Heart right ventricle (tissue), 16 donors: Measurements from ENCODE around the gene GNPTG. TPM values are rescaled to one million over a fixed set of nuclear protein-coding genes. Genes with fewer than 3 reads are reported as not detected.

Source experiments
- ATAC-seq, 8 donors: fragments of 200-7000 bp; cut with Tn5 transposase; one replicate each; pipeline ENCODE4 v1.9.1; 2020; ENCODE audit warnings: mild to moderate bottlenecking in 8 of 8, moderate library complexity in 8 of 8, moderate number of reproducible peaks in 1 of 8
- DNase-seq, 2 donors: peaks; one replicate each; pipeline ENCODE4 v3.0.0-alpha.2; 2020
- H3K27ac ChIP-seq, 10 donors: fragments of 200-600 bp; sonication (generic) in 2 of 10; one replicate each; pipeline versions ENCODE4 v1.5.0 to v1.8.0; 2020 to 2022; ENCODE audit warnings: mild to moderate bottlenecking in 3 of 10
- H3K27me3 ChIP-seq, 7 donors: fragments of 200-600 bp; one replicate each; pipeline ENCODE4 v1.8.0; 2021 to 2022; ENCODE audit warnings: mild to moderate bottlenecking in 2 of 7
- H3K36me3 ChIP-seq, 9 donors: fragments of 200-600 bp; sonication (generic) in 1 of 9; one replicate each; pipeline versions ENCODE4 v1.5.0 to v1.8.0; 2020 to 2022; ENCODE audit warnings: mild to moderate bottlenecking in 2 of 9
- H3K4me1 ChIP-seq, 9 donors: fragments of 200-600 bp; sonication (generic) in 1 of 9; one replicate each; pipeline versions ENCODE4 v1.5.0 to v1.8.0; 2020 to 2022; ENCODE audit warnings: mild to moderate bottlenecking in 4 of 9
- H3K4me3 ChIP-seq, 10 donors: fragments of 200-600 bp; sonication (generic) in 2 of 10; one replicate each; pipeline versions ENCODE4 v1.5.0 to v1.8.0; 2020 to 2022; ENCODE audit warnings: mild to moderate bottlenecking in 7 of 10, moderate library complexity in 2 of 10
- H3K9me3 ChIP-seq, 11 donors: fragments of 200-600 bp in 10 of 11; sonication (generic) in 2 of 11; one replicate each; pipeline versions ENCODE4 v1.5.0 to v1.8.0; 2013 to 2022; ENCODE audit warnings: mild to moderate bottlenecking in 2 of 11, control low read depth in 1 of 11, moderate library complexity in 1 of 11
- WGBS, 2 donors: extraction: QIAGEN DNeasy Blood & Tissue Kit; methylation state at CpG; one replicate each; pipeline ENCODE4 v1.1.7; 2013; ENCODE audit warnings: inconsistent platforms in 1 of 2; 5-methylcytosine and 5-hydroxymethylcytosine counted together
- intact Hi-C, 10 donors: fragments of 100-400 bp; cut with DNase I; formaldehyde crosslinking; loops; one replicate each; pipeline versions ENCODE4 v1.11.1 to v1.14.2; 2022
- polyA plus RNA-seq, 2 donors: library from polyadenylated mRNA; stranded (reverse); fragments of 200-250 nt; gene quantifications; one replicate each; pipeline ENCODE4 v1.2.3, GENCODE V29; 2013
- total RNA-seq, 10 donors: library from RNA; stranded (reverse); fragmentation: NEBNext Ultra II Directional in 3 of 10; extraction: Animal tissue kit (Norgen Biotek cat#: 25700) in 3 of 10; gene quantifications; one replicate each; pipeline versions ENCODE4 v1.2.1 to v1.2.4, GENCODE V29; 2021 to 2023
- TF ChIP-seq, protein P1 (sequence below), 9 donors: fragments of 200-600 bp; sonication (generic) in 2 of 9; IDR thresholded peaks; one replicate each; pipeline versions ENCODE4 v1.5.0 to v1.8.0; 2021 to 2022; ENCODE audit warnings: antibody characterized with exemption in 9 of 9, mild to moderate bottlenecking in 5 of 9, moderate library complexity in 1 of 9
- donor health status: Arrhythmogenic right ventricular cardiomyopathy.
- donor health status: ischemic (EF 13 %, LVEDD 7.1; RV severe dilation, severe dysfunction).
- donor health status: healthy with polysubstance abuse.
- donor health status: DM: no; HTN: yes; CAD: no.
- donor health status: DM: no; HTN: no; CAD: no.
- donor health status: ischemic (EF 25% LVEDD 6.9; RV normal size, moderate dysfunction).
- donor health status: ischemic (EF 25% LVEDD 5.7; RV mildly dilated, moderate dysfunction).
- donor health status: healthy.
- donor health status: DM: yes; HTN: yes; CAD: no.
- donor health status: Ischemic cardiomyopathy.
- donor health status: ischemic (EF 35%, LVEDD 5.7; RV mildly dilated, moderate dysfunction).
- donor health status: nonischemic (EF 11% LVEDD 7.7; RV severe dilation, severe dysfunction).
- donor health status: DM: yes; HTN: yes; CAD: no.
- donor health status: PGD.
- donor health status: ischemic (EF 29% LVEDD 5.4; RV normal size, mild dysfunction).
- donor health status: nonischemic (EF 23%, LVEDD 6.1; RV moderate dilation, normal function).

Gene GNPTG
- total and polyA plus RNA-seq, 12 donors, result 24.8 to 56.3 (median 31.8) TPM

DNA sequence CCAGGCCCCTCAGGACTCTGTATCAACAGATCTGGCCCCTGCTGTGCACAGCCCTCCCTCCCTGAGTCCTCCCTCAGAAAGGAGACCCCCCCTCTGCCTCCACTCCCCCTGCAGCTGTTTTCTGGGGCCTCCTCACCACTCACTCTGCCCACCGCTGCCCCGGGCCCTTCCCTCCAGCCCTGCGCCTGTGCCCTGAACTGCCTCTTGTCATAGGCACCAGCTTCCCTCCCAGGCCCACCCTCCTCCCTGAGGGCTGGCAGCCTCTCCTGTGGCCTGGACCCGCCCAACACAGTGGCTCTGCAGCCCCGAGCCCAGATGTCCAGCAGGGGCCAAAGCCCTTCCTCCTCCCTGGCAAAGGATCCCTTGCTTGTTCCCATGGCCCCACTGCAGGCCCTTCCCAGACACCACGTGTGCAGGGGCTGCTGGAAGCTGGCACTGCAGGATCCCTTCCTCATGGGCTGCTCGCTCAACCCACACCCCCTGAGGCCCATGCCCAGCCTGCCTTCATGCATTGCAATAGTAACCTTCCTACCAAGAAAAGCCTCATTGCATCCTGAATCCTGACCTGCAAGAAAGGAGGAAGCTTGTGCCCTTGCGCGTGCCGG lies 25.8 kb downstream of the GNPTG start:
- no peaks in the 10 kb centered on the region for H3K9me3 ChIP-seq
- no peak for DNase-seq
- TF ChIP-seq, protein P1, sequence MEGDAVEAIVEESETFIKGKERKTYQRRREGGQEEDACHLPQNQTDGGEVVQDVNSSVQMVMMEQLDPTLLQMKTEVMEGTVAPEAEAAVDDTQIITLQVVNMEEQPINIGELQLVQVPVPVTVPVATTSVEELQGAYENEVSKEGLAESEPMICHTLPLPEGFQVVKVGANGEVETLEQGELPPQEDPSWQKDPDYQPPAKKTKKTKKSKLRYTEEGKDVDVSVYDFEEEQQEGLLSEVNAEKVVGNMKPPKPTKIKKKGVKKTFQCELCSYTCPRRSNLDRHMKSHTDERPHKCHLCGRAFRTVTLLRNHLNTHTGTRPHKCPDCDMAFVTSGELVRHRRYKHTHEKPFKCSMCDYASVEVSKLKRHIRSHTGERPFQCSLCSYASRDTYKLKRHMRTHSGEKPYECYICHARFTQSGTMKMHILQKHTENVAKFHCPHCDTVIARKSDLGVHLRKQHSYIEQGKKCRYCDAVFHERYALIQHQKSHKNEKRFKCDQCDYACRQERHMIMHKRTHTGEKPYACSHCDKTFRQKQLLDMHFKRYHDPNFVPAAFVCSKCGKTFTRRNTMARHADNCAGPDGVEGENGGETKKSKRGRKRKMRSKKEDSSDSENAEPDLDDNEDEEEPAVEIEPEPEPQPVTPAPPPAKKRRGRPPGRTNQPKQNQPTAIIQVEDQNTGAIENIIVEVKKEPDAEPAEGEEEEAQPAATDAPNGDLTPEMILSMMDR (IDR thresholded peaks at IDR 0.05), result no peak
- intact Hi-C loops, result no loop called here
- 89 to 91% methylated on average over 10 of the region's 10 CpGs for WGBS, 2 donors
- peaks cover 0 to 41% (median 9%) of the 10 kb centered on the region in 9 donors for H3K36me3 ChIP-seq
- H3K27ac ChIP-seq, result peak overlapping the region in 1 of 10 donors; percentile 91
- H3K27me3 ChIP-seq, result no peaks in the 10 kb centered on the region
- H3K4me3 ChIP-seq, result no peak overlapping the region
- H3K4me1 ChIP-seq, result peaks cover 7 to 26% (median 17%) of the 10 kb centered on the region in 9 donors
- ATAC-seq, result no peak

DNA sequence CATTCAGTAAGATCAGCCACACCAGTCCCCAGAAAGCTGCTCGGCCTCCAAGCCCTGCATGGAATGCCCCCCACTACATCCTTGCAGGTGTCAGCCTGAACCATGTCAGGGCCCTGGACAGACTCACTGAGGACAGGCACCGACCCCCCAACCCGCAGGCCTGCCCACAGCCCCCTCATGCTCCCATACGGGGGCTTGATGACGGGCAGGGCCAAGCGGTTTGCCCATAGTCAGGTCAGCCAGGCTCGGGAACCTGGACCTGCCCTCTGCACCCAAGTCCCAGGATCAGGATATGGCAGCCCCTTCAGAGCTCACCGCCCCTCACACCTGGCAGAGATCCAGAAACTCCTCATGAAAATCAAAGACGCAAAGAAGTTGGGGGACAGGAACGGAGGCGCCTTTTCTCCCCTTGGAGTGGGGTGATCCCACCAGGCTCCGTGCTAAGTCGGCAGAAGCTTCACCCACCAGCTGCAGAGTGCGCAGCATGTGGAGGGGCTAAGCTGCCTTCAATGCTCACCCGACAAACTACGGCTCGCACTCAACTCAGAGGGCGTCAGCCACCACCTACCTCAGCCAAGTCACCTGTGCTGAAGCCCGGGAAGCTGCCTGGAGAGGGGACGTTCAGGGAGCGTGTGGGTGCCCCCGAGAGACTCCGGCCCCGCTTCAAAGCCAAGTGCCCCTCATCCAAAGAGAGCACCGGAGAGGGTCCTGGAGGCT lies 26.5 kb downstream of the GNPTG start:
- intact Hi-C loops, result no loop called here
- Histone ChIP-seq H3K36me3 (peaks cover 0 to 49% (median 9%) of the 10 kb centered on the region in 9 donors), H3K27ac (peak overlapping the region in 9 of 10 donors; percentile 59 to 91 (median 83)), H3K9me3 (no peaks in the 10 kb centered on the region), H3K4me1 (peaks cover 7 to 26% (median 17%) of the 10 kb centered on the region in 9 donors), H3K27me3 (no peaks in the 10 kb centered on the region), H3K4me3 (peak overlapping the region in 9 of 10 donors; percentile 40 to 64 (median 59))
- DNase-seq (no peak), ATAC-seq (peak in 3 of 8 donors; percentile 3 to 14 (median 3))
- 93 to 94% methylated on average over 25 of the region's 25 CpGs for WGBS, 2 donors
- TF ChIP-seq, protein P1 (IDR thresholded peaks at IDR 0.05), result no peak

DNA sequence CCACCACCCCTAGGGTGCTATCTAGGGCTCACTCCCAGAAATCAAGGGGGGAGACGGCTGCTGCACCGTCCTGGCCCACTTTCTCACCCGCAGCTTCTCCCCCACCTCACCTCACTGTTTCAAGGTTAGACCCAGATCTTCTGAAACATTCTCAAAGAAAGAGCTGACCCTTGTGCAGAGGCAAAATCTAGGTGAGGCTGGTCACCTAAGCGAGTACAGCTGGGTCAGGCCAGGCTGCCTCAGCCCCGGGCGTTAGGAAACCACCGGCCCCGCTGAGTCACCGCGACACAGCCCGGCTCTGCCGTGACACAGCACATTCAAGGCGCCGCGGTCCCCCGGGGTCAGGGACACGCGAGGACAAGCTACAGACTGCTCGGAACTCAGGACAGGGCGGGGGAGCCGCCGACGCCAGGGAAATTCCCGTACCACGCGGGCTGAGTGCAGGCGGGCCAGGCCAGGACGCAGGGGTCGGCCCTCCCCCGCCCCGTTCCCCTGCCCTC lies 27.1 kb downstream of the GNPTG start:
- Histone ChIP-seq H3K27me3 (no peaks in the 10 kb centered on the region), H3K27ac (peak overlapping the region; percentile 46 to 91 (median 82)), H3K36me3 (peaks cover 0 to 55% (median 9%) of the 10 kb centered on the region in 9 donors), H3K4me3 (peak overlapping the region; percentile 30 to 64 (median 58)), H3K9me3 (no peaks in the 10 kb centered on the region), H3K4me1 (peaks cover 7 to 26% (median 17%) of the 10 kb centered on the region in 9 donors)
- intact Hi-C loops, result no loop called here
- peak; percentile 84 to 85 for DNase-seq
- peak; percentile 87 to 91 (median 89) for ATAC-seq
- TF ChIP-seq, protein P1 (IDR thresholded peaks at IDR 0.05), result no peak
- WGBS, 2 donors, result 7 to 9% methylated on average over 31 of the region's 31 CpGs

DNA sequence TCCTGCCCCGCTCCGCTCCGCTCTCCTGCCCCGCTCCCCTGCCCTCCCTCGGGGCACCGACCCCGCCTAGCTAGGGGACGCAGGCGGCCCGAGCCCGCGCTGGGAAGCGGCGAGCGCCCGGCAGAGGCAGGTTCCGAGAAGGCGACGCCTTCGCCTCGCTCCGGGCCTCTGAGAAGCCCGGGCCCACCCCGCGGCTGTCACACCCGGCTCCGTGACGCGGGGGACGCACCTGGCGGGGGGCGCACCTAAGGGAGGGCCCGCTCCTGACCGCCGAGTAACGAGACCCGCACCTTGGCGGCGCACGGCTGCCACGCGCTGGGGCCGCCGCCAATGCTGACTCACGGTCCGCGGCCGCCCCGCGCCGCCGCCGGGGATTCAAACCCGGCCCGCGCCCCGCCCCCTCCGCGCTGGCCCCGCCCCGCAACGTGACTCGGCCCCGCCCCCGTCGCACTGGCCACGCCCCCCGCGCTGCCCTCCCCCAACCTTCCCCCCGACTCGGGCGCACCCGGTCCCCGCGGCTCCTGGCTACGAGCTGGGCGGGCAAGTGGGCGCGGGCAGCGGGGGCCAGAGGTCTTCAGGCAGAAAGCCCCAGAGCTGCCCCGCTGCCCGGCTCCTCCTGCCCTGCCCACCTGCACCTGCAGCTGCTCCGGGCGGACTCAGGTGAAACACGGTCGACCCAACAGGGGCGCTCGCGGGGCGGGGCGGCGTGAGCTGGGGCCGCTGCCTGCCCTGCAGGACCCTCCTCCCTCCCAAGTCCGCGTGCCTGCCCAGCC lies 27.8 kb downstream of the GNPTG start:
- peak overlapping the region; percentile 46 to 91 (median 82) for H3K27ac ChIP-seq
- H3K9me3 ChIP-seq, result no peaks in the 10 kb centered on the region
- peak; percentile 38 to 84 (median 63) for ATAC-seq
- H3K36me3 ChIP-seq, result peaks cover 0 to 57% (median 9%) of the 10 kb centered on the region in 9 donors
- H3K4me3 ChIP-seq, result peak overlapping the region; percentile 30 to 64 (median 58)
- intact Hi-C loops, result no loop called here
- peaks cover 7 to 26% (median 17%) of the 10 kb centered on the region in 9 donors for H3K4me1 ChIP-seq
- peak; percentile 32 to 68 for DNase-seq
- 9 to 10% methylated on average over 44 to 95 of the region's 95 CpGs for WGBS, 2 donors
- no peaks in the 10 kb centered on the region for H3K27me3 ChIP-seq
- TF ChIP-seq, protein P1 (IDR thresholded peaks at IDR 0.05), result no peak
